TTC549 (cell line): Measurements from ENCODE around the gene SYTL2.

Experiments
- FAIRE-seq: peaks from 2 replicates; lab custom pipeline; 2012; peaks lifted over from hg19 to GRCh38; lab: Jason Lieb, UNC

Gene SYTL2

GRCh38 chr11:85826116-85826855 is 15.3 kb upstream of the SYTL2 start:
- FAIRE-seq = no peak

GRCh38 chr11:85825616-85826015 is 14.7 kb upstream of the SYTL2 start:
- no peak for FAIRE-seq

GRCh38 chr11:85823816-85824215 is 12.9 kb upstream of the SYTL2 start:
- no peak for FAIRE-seq

- FAIRE-seq = no peak
These were observed 11.9 kb upstream of the SYTL2 start for GRCh38 chr11:85822814-85823213.

DNA sequence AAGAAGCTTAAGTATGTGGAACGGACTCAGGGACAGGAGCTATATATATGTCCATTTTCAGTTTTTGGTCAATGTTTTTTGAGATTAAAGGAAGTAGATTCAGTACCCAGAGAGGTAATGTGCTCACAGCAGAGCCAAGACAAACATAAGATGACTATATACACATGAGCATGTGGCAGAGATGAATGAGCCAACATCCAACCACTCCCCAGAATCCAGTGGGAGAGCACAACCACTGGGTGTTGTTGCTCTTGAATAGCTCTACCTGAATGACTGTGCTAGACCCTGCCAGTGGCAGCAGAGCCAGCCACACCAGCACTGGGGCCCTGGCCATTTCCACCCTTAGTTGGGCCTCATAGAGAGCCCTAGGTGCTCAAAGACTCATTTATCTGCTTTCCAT is 10.7 kb upstream of the SYTL2 start:
- FAIRE-seq = no peak

DNA sequence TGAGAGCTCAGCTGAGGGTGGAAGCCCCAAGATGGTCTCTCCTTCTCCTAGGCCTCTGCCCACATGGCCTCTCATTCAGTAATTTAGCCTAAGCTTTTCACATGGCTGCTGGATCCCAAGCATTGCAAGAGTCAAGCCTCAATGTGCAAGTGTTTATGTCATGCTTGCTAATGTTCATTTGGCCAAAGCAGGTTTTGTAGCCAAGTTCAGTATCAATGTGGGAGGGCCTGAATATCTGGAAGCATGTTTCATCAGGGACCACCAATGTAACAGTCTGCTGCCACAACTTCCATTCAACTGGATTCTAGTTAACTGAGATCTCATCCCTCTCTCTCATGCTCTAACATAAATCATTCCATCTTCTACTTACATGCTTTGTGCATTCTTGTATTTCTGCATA is 8.5 kb upstream of the SYTL2 start:
- no peak for FAIRE-seq

DNA sequence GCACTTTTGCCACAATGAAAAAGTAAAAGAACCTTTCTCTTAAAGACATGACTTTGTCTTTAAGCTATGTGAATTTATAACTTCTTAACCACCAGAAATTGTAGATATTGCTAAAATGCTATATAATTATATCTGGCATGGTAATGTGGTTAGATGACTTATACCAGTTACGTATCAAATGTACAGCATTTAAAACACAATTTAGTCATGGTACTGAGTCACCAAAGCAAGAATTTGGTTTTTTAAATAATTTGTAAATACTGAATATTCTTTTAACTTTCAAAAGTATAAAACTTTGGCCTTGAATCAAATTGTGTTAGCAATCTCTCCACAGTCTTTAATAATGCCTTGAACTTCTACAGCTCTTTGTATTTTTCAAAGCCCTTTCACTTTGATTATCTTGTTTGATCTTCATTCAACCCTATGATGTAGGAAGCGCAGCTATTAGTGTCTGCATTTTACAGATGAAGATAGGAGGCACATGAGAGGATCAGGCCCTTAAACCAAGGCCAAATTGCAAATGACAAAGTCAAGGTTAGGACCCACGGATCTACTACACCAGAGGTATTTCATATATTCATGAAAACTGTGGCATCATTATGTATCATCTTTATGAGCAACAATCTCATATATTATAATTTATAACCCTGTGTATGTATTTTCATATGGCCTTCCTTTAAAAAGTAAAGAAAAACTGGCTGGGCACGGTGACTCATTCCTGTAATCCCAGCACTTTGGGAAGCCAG is 4.4 kb upstream of the SYTL2 start:
- FAIRE-seq = no peak

DNA sequence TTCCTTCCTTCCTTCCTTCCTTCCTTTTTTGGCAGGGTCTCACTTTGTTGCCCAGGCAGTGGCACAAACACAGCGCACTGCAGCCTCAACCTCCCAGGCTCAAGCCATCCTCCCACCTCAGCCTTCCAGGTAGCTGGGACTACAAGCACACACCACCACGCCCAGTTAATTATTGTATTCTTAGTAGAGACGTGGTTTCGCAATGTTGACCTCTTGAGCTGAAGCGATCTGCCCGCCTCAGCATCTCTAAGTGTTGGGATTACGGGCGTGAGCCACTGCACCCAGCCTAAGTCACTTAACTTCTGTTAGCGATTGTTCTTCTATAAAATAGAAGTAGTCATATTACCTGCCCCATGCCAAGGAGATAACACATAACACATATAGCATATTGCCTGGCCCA is 2.8 kb upstream of the SYTL2 start:
- no peak for FAIRE-seq

GRCh38 chr11:85811624-85812023 is 683 bp upstream of the SYTL2 start:
- FAIRE-seq = no peak

DNA sequence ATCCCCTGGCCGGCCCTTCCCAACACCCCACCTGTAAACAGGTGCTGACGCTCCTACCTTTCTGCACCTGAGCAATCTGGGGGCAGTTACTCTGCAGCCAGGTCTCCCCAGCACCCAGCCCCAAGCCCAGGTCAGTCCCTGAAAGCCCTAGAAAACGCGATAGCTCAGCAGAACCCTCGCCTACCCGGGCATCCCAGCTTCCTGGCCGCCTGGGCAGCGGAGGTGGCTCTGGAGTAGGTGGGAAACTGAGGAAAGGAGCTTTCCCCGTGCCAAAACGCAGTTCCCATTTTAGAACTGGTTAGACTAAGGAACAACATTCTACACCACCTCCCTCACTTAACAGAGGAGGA is 445 bp downstream of the SYTL2 start:
- FAIRE-seq = no peak

DNA sequence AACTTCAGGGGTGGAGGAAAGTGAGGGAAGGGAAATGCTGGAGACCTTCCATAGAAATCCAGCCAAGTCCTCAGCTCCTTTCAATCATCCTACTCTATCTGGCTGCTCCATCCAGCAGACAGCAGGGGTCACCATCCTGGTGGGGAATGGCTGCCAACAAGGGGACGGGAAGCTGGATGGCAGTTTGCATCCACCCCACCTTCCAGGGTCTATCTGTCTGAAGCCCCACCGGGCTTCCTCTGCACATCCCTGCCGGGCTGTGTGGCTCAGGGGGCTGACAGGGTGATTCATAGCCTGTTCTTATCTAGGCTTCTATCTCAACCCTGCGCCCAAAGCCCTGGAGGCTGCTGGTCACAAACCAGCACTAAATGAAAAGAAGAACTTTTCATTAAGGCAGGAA is 1.1 kb downstream of the SYTL2 start:
- FAIRE-seq = no peak

DNA sequence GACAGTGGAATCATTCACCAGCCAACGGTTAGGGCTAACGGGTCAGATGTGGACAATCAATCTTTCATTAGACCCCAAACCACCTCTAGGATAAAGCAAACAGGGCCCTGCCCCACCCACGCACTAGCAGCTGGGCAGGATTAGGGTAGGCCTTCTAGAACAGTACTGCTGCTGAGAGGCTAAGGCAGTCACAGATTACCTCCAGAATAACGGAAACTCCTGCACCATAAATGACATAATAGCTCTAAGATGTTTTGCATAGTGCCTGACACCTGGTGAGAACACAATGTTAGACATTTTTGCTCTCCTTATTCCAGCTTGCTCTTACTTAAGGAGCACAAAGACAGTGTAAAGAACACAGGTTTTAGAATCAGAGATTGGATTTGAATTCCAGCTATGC is 1.8 kb downstream of the SYTL2 start:
- no peak for FAIRE-seq

DNA sequence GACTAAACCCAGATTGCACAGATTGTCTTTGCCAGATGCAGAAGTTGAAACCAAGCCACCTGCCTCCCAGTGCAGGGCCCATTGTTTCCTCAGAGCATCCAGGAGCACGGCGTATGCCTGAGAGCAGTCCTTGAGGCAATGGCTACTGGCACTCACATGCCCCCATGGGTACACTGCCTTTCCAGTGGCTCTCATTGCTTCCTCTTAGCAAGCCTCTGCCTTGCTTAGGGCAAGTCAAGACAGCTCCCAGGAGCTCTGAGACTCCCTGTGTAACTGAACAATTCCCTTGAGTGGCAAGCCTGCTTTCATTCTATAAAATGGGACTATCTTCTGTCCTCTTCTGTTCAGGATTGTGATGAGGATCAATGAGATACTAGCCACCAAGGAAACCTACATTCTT is 4.1 kb downstream of the SYTL2 start:
- FAIRE-seq = no peak

- FAIRE-seq = no peak
These were observed 4.9 kb downstream of the SYTL2 start for GRCh38 chr11:85806016-85806415.

GRCh38 chr11:85805387-85805786 is 5.6 kb downstream of the SYTL2 start:
- FAIRE-seq = no peak

GRCh38 chr11:85803920-85804319 is 7.0 kb downstream of the SYTL2 start:
- no peak for FAIRE-seq

DNA sequence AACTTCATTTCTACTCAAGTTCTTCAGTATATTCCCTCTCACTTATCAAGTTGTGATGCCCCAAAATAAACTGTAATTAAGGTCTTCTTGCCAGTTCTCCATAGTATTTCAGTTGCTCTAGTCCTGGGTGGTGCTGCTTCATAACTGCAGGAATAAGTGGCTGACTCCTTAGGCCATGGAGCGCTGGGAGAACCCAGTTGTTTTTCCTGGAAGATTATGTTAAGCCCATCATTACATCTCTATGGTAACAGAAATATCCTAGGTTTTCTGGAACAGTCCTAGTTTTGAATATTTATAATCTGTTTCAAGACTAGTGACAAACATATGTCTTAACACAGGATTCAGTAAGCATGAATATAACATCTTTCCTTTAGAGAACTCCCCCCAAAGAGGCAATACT is 7.6 kb downstream of the SYTL2 start:
- no peak for FAIRE-seq

GRCh38 chr11:85801527-85801926 is 9.4 kb downstream of the SYTL2 start:
- no peak for FAIRE-seq

DNA sequence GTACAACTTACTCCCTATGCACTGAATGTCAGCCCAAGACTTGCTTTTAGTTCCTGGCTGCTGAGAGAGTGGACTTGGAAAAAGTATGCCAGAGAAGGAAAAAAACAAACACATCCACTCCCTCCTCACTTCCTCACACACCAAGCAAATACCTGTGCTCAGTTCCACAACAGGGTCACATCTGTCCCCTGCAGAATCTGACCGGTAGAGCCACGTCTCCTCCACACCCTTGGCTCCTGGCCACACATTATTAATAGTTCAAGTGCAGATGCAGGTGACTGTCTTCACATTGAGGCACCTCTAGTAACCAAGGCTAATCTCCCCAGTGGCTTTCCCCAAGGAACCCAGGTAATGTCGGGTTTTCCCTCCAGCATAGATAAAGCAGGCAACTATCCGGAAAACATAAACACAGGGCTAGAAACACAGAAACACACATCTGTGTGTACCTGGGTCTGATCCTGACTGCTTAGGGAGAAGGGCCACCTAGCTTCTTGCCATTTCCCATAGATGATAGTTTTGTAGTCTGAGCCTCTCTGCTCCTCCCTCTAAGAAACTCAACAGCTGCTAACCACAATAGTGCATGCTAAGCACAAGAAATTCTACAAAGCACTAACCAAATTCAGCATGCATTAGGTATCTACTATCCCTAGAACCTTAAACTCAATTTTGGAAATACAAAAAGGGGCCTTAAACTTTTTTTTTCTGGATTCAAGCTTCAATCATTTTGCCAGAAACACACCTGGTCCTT is 10.2 kb downstream of the SYTL2 start:
- FAIRE-seq = no peak

DNA sequence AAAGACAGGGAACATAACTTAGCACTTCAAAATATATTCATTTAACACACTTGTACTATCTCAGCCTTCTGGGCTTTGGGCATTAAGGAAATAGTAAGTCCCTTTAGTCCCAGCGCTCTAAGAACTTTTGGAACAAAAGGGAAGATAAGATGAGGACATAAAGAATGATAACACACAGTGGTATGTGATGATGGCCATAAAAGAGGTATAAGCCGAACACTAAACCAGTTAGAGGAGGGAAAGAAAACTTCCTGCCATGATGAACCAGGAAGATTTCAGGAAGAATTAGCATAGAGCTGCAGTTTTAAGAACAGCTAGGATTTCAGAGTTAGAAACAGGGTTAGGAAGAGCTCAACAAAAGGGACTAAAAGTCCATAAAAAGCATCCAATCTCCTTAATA is 11.8 kb downstream of the SYTL2 start:
- no peak for FAIRE-seq

DNA sequence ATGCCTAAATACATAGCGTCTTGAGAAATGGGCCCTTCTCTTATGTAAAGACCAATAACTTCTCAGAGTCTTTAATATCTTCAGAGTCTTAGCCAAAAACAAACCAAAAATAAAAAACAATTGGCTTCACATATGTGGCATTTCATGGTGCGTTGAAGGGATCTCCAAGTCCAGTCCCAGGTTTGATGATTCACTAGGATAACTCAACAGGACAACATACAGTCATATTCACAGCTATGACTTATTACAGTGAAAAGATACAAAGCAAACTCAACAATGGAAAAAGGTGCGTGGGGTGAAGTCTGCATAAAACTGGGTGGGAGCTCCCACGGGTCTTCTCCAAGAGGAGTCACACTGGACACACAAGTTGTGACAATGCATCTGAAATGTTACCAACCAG is 12.6 kb downstream of the SYTL2 start:
- FAIRE-seq = no peak

DNA sequence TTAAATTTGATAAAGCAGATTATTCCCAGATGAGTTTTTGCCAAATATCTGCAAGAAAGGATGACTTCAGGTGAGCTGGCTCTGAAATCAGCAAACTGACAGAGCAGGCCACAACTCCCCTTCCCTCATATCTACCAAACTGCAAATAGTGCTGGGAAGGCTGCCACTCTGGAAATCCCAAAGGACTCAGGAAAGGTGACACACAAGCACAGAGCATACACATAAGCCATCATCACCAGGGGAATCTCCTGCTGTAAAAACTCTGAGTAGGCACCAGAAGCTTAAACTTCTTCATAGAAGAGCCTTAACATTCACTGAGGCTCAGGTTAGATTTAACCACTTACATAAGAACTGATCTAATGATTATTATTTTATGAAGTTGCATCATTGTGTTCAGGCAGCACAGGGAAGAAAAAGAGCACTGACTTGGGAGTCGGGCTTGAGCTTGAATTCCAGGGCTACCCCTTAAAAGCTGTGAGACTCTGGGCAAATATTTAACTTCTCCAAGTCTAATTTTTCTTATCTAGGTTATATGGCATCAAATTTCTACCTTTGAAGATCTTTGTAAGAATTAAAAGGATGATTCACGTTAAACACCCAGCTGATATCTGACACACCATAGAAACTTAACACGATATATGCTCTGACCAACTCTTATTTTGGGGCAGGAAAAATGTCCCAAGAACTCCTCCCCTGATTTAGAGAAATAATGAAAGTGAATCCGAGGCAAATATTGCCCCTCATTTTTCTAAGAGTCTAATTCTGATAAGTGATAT is 15.0 kb downstream of the SYTL2 start:
- no peak for FAIRE-seq
